ENCODE measurements around the gene BTBD19. TPM values are rescaled to one million over a fixed set of nuclear protein-coding genes. Genes with fewer than 3 reads are reported as not detected.

The BTBD19 gene
- total and polyA plus RNA-seq, 9 of the 15 experiments (the other 6 are each of a cell fraction or from before 2014, with no cell fraction given), result 0.22 to 2.0 (median 0.95) TPM

- TF ChIP-seq, protein P1, sequence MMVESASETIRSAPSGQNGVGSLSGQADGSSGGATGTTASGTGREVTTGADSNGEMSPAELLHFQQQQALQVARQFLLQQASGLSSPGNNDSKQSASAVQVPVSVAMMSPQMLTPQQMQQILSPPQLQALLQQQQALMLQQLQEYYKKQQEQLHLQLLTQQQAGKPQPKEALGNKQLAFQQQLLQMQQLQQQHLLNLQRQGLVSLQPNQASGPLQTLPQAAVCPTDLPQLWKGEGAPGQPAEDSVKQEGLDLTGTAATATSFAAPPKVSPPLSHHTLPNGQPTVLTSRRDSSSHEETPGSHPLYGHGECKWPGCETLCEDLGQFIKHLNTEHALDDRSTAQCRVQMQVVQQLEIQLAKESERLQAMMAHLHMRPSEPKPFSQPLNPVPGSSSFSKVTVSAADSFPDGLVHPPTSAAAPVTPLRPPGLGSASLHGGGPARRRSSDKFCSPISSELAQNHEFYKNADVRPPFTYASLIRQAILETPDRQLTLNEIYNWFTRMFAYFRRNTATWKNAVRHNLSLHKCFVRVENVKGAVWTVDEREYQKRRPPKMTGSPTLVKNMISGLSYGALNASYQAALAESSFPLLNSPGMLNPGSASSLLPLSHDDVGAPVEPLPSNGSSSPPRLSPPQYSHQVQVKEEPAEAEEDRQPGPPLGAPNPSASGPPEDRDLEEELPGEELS (CRISPR knock-in tag; IDR thresholded peaks at IDR 0.05; ENCODE audit: borderline replicate concordance), result no peak
- no peak for TF ChIP-seq HNRNPK (IDR thresholded peaks at IDR 0.05; ENCODE audit: low read depth, low read length, poor library complexity, severe bottlenecking)
- TF ChIP-seq RCOR1 (IDR thresholded peaks at IDR 0.05; ENCODE audit: borderline replicate concordance in 1 of 2, low read depth in 2 of 2, low read length in 2 of 2), result peak; percentile 90 to 97
- TF ChIP-seq ZNF586 (CRISPR knock-in tag; conservative IDR thresholded peaks at IDR 0.05), result no peak
- TF ChIP-seq CBFB (CRISPR knock-in tag; IDR thresholded peaks at IDR 0.05), result no peak; the same call in 1 of the 2 replicates
- no peak for TF ChIP-seq XRCC4 (IDR thresholded peaks at IDR 0.05; ENCODE audit: extremely low read depth, insufficient read depth, insufficient read length)
- TF ChIP-seq, protein P2, sequence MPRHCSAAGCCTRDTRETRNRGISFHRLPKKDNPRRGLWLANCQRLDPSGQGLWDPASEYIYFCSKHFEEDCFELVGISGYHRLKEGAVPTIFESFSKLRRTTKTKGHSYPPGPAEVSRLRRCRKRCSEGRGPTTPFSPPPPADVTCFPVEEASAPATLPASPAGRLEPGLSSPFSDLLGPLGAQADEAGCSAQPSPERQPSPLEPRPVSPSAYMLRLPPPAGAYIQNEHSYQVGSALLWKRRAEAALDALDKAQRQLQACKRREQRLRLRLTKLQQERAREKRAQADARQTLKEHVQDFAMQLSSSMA (CRISPR knock-in tag; IDR thresholded peaks at IDR 0.05), result no peak
- TF ChIP-seq MCM2 (IDR thresholded peaks at IDR 0.05; ENCODE audit: low read depth), result no peak
- no peak for TF ChIP-seq ZNF408 (CRISPR knock-in tag; IDR thresholded peaks at IDR 0.05; ENCODE audit: low read depth)
- TF ChIP-seq LEF1 (IDR thresholded peaks at IDR 0.05), result no peak; the same call in 1 of the 2 replicates
- no peak for TF ChIP-seq ARHGAP35 (IDR thresholded peaks at IDR 0.05; ENCODE audit: partially characterized antibody)
- TF ChIP-seq DMBX1 (CRISPR knock-in tag; IDR thresholded peaks at IDR 0.05; ENCODE audit: borderline replicate concordance), result no peak
- TF ChIP-seq ZNF398 (CRISPR knock-in tag; IDR thresholded peaks at IDR 0.05), result no peak
- no peak for TF ChIP-seq TFAM (CRISPR knock-in tag; conservative IDR thresholded peaks at IDR 0.05)
- TF ChIP-seq ZBTB7A (IDR thresholded peaks at IDR 0.05; ENCODE audit: borderline replicate concordance, control insufficient read depth, low read depth, low read length), result no peak
- TF ChIP-seq RBM39 (optimal IDR thresholded peaks at IDR 0.05; ENCODE audit: low read depth, low read length), result no peak
- TF ChIP-seq RNF2 (IDR thresholded peaks at IDR 0.05), result no peak
- peak; percentile 40; the same call in 1 of the 2 replicates for TF ChIP-seq ZNF263 (CRISPR knock-in tag; IDR thresholded peaks at IDR 0.05; ENCODE audit: borderline replicate concordance)
- peak; percentile 27; the same call in 1 of the 2 replicates for TF ChIP-seq ZNF282 (CRISPR knock-in tag; IDR thresholded peaks at IDR 0.05)
- TF ChIP-seq NFATC3 (IDR thresholded peaks at IDR 0.05), result no peak
- TF ChIP-seq BDP1 (IDR thresholded peaks at IDR 0.05; ENCODE audit: insufficient read depth, insufficient read length), result no peak
- TF ChIP-seq ZKSCAN1 (IDR thresholded peaks at IDR 0.05; ENCODE audit: low read depth, low read length), result no peak
- TF ChIP-seq RBM14 (IDR thresholded peaks at IDR 0.05; ENCODE audit: borderline replicate concordance, insufficient read depth, low read depth, low read length), result no peak
Observed at GRCh38 chr1:44835738-44836675, 27.7 kb downstream of the BTBD19 start (continued).

All from K562 (cell line).